GM21825 (cell line): ENCODE measurements around the gene ACTN2.

ENCODE experiments used
- ATAC-seq: cut with Tn5 transposase; IDR thresholded peaks from one replicate; pipeline ENCODE4 v1.9.1; 2021; ENCODE audit warnings: mild to moderate bottlenecking, moderate library complexity; ENCODE audit not compliant: unreplicated experiment

The ACTN2 gene

DNA sequence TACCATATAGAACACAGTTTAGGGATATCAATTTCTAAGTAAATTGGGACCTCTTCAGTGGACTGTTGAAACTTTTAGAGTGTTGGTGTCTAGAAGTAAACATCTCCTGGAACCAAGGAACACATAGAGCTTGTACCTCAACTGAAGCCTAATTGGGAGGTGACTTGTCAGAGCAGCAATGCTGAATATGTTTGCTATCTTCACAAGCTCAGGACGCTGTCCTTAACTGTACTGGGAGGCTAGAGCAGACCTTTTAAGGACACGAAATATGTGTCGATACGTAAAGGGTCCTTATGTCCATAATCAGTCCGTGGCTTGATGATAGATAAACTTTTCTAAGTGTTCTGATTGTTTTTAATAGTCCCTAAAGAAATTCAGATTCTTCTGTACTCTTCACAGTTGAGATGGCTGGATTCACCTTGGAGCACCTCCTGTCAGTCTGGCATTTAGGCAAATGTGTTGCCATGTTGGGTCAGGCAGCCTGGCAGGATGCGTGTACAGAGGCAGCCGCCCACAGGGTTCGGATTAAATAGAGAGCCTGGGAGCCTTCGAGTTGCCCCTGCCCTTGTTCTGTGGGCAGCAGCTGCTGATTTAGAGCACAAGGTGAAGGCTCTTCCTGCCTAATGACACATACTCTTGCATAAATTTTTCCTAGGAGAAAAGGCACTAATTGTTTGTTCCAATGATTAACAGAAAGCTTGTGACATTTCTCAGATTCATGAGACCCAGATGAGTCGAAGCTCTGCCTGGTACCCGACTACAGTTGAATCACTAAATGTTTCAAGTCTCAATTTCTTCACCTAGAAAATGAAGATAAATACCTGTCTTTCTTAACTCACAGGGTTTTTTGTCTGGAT is 3.6 kb downstream of the ACTN2 start:
- ATAC-seq = no peak

GRCh38 chr1:236691348-236691747 is 5.0 kb downstream of the ACTN2 start:
- ATAC-seq = no peak

DNA sequence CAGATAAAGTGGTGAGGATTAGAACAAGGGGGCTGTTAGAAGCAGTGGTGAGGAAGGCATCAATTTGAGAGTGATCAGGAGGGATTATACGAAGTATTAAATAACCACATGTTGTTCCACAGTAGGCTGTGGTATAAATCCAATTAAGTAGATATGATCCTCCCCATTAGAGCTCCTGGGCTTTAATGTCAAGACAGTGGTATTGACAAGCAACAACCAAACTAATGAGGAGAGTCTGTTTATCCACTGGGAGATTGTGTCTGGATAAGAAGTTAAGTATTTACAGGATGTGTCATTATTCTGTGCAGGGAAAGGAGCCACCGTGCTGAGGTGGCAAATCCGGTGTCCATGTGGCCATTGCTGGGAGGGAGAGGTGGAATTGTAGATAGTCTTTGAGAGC is 5.8 kb downstream of the ACTN2 start:
- no peak for ATAC-seq

- ATAC-seq = no peak
These were observed 6.4 kb downstream of the ACTN2 start for GRCh38 chr1:236692742-236693141.

DNA sequence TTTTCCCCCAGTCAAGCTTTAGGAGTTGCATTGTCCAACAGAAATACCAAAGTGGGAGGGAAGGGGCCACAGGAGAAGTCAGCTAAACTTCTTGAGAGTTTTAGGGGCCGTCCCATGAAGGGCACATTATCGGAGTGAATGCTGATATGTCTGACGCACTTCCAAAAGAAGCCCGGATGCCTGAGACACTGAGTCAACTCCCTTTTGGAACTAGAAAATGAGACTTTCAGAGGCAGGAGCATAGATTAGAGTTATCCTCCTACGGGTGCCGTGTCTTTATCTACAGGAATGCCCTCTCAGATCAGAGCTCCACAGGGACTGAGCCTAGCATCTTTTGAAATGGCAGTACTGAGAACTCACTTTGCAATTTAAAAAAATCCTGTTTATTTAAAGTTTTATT is 13.1 kb downstream of the ACTN2 start:
- no peak for ATAC-seq

- no peak for ATAC-seq
These were observed 14.6 kb downstream of the ACTN2 start for GRCh38 chr1:236700903-236701302.

DNA sequence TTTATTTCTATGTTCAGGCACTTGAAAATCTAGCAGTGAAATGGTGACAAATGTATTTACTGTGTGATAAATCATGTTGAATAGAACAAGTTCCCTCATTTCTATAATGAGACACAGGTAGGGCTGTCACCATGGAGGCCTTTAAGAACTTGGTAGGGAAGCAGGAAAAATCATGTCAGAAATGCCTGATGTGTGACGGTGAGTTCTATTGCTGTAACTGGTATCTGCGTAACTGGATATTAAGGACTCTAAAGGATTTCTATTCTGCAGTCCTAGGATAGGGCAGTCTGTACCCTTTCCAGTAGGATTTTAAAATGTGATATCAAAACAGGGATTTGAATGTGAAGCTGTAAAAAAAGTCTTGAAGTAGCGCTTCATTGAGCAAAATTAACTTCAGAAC is 15.5 kb downstream of the ACTN2 start:
- ATAC-seq = no peak

- ATAC-seq = no peak
These were observed 16.6 kb downstream of the ACTN2 start for GRCh38 chr1:236702791-236703394.

DNA sequence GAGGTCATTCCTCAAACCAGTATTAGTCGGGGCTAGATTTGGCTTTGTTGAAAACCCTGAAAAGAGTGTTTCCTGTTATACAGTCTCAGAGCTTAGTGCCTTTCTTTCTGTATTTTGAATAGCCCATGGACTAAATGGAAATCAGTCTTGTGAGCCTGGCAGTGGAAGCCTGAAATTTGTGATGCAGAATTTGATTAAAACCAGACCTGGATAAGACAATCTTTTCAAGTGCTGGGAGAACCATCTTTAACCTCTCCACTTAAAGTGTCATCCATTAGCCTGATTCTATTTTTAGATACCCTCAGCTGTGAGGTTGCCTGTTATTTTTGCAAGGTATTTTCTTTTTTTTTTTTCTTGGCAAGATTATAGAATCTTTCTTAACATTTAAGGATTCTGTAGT is 19.5 kb downstream of the ACTN2 start:
- no peak for ATAC-seq

DNA sequence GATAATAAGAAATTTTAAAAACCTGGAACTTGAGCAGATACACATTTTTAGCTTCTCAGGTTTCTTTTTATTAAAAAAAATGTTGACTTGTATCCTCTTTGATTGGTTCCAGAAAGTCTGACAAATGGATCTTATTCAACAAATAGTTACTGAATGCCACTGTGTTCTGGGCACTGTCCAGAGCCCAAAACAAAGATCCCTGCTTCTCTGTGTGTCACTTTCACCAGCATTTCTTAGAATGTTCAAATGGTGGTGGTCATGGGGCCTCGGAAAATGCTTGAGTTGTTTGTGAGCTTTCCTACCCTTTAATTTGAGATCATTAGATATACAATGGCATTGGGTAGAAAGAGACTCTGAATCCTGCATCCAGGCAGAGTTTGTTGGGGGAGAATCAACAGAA is 19.9 kb downstream of the ACTN2 start:
- no peak for ATAC-seq

DNA sequence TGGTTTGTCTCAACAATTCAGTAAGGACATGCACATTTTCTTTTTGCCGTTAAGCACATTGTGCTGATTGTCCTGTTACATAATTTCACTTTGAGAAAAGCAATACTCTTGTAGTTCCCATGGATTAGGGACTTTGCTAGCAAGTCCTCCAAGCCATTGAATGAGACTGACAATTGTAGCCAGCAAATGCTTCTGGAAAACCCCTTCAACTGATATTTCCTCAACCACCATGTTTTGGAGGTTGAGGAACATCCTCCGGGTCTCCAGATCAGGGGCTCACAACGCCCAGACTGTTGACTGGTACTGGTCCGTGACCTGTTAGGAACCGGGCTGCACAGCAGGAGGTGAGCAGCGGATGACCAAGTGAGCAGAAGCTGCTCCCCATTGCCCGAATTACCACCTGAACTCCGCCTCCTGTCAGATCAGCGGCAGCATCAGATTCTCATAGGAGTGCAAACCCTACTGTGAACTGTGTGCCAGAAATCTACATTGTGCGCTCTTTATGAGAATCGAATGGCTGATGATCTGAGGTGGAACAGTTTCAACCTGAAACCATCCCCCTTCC is 24.1 kb downstream of the ACTN2 start:
- no peak for ATAC-seq

GRCh38 chr1:236716160-236716559 is 29.9 kb downstream of the ACTN2 start:
- no peak for ATAC-seq

GRCh38 chr1:236717811-236718210 is 31.5 kb downstream of the ACTN2 start:
- no peak for ATAC-seq

DNA sequence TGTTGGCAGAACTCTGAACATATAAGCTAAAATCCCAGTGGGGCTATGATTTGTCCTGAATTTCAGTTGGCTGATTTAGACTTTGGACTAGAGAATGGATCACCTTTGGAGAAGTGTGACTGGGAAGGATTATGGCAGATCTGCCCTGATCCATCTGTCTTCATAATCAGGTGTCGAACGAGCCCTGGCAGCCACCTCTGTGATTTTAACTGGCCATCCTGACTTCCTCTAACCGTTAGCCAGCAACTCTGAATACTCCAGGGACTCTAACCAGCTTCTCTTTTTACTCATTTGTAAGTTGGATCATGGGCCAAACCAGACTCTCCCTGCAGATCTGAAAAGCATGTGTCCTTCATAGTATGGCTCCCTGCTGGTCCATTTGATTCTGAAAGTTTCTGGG is 32.0 kb downstream of the ACTN2 start:
- no peak for ATAC-seq

GRCh38 chr1:236720206-236720605 is 33.9 kb downstream of the ACTN2 start:
- no peak for ATAC-seq

DNA sequence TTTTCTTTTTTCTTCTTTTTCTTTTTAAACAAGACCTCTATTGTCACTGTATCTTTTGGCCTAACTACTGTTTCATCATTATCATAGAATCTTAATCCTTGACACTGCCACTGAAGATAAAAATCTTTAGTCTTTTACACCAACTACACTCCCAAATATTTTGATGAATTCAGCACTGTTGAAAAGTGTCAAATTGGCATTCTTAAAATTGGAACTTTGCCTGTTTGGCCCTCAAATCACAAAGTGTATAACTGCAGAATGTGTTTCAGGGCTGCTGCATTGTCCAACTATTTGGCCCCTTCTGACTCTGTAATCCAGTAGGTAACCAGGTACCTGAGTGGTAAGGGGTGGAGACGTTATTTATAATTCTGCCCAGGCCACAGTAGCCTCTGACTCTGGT is 34.3 kb downstream of the ACTN2 start:
- no peak for ATAC-seq

- no peak for ATAC-seq
These were observed 37.8 kb downstream of the ACTN2 start for GRCh38 chr1:236724049-236724448.

GRCh38 chr1:236724506-236724905 is 38.2 kb downstream of the ACTN2 start:
- ATAC-seq = no peak

DNA sequence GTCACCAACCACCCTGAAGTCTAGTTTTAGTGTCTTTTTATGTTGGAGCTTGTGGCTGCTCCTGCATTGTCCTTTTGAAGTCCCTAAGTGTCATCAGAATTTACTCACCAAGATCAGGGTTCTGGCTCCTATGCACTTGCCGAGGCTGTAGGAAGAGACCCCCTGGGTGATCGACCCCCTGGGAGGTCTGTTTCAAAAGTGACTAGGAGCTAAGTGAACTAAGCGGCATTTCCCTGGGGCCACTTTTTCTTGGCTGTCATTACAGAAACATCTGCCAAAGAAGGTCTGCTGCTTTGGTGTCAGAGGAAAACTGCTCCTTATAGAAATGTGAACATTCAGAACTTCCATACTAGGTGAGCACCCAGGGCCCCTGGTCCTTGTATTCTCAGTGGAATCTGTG is 39.4 kb downstream of the ACTN2 start:
- no peak for ATAC-seq

- no peak for ATAC-seq
These were observed 41.2 kb downstream of the ACTN2 start for GRCh38 chr1:236727521-236727920.

DNA sequence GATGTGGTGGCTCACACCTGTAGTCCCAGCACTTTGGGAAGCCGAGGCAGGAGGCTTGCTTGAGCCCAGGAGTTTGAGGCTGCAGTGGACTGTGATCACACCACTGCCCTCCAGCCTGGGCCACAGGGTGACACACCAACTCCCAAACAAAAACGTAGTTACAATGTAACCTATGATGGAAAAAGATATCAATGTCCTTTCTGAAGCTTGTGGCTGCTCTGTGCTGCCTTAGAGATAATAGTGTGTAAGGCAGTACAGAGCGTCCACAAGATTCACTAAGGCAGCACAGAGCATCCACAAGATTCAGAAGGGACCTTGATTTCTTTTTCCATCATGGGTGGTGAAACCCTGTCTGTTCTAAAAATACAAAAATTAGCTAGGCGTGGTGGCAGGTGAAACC is 42.5 kb downstream of the ACTN2 start:
- no peak for ATAC-seq

- ATAC-seq = no peak
These were observed 47.4 kb downstream of the ACTN2 start for GRCh38 chr1:236733653-236734052.
